ENCODE data around the gene HMGCS1. TPM values are rescaled to one million over a fixed set of nuclear protein-coding genes. Genes with fewer than 3 reads are reported as not detected.
A peak's percentile ranks its signal among the peaks of the same experiment; 100 is the strongest.
"Not testable (repeated sequence)": the region's sequence is repeated elsewhere in the genome, so short reads cannot be mapped to it uniquely, and the experiment has no call there.

HMGCS1 gene
- total RNA-seq, 4 donors from 2014 or later = 92.4 to 160 (median 119) TPM

- Histone ChIP-seq H3K36me3 (no peaks in the 10 kb centered on the region), H3K4me3 (peak overlapping the region; percentile 83), H3K4me1 (peaks cover 43% of the 10 kb centered on the region), H3K27ac (peak overlapping the region; percentile 51), H3K9me3 (no peaks in the 10 kb centered on the region), H3K27me3 (no peaks in the 10 kb centered on the region)
- TF ChIP-seq POLR2A (IDR thresholded peaks at IDR 0.05) (no peak), EP300 (IDR thresholded peaks at IDR 0.05) (no peak), POLR2AphosphoS5 (IDR thresholded peaks at IDR 0.05) (no peak)
- TF ChIP-seq, protein P1, sequence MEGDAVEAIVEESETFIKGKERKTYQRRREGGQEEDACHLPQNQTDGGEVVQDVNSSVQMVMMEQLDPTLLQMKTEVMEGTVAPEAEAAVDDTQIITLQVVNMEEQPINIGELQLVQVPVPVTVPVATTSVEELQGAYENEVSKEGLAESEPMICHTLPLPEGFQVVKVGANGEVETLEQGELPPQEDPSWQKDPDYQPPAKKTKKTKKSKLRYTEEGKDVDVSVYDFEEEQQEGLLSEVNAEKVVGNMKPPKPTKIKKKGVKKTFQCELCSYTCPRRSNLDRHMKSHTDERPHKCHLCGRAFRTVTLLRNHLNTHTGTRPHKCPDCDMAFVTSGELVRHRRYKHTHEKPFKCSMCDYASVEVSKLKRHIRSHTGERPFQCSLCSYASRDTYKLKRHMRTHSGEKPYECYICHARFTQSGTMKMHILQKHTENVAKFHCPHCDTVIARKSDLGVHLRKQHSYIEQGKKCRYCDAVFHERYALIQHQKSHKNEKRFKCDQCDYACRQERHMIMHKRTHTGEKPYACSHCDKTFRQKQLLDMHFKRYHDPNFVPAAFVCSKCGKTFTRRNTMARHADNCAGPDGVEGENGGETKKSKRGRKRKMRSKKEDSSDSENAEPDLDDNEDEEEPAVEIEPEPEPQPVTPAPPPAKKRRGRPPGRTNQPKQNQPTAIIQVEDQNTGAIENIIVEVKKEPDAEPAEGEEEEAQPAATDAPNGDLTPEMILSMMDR (IDR thresholded peaks at IDR 0.05) = no peak
- DNase-seq (ENCODE audit: low spot score in 2 of 2) = no peak
- WGBS = 50% methylated on average over 8 of the region's 8 CpGs
Observed at GRCh38 chr5:43313854-43314457, 744 bp upstream of the HMGCS1 start.

- no peak for DNase-seq (ENCODE audit: low spot score in 2 of 2)
- 5% methylated on average over 9 of the region's 9 CpGs for WGBS
- peak overlapping the region; percentile 94 for H3K27ac ChIP-seq
- H3K4me3 ChIP-seq = peak overlapping the region; percentile 83
- peaks cover 46% of the 10 kb centered on the region for H3K4me1 ChIP-seq
- no peak for TF ChIP-seq POLR2A (IDR thresholded peaks at IDR 0.05)
- no peak for TF ChIP-seq EP300 (IDR thresholded peaks at IDR 0.05)
- TF ChIP-seq, protein P1 (IDR thresholded peaks at IDR 0.05) = no peak
- no peaks in the 10 kb centered on the region for H3K9me3 ChIP-seq
- no peaks in the 10 kb centered on the region for H3K27me3 ChIP-seq
- H3K36me3 ChIP-seq = no peaks in the 10 kb centered on the region
Observed at GRCh38 chr5:43312699-43313034, 545 bp downstream of the HMGCS1 start.

DNA sequence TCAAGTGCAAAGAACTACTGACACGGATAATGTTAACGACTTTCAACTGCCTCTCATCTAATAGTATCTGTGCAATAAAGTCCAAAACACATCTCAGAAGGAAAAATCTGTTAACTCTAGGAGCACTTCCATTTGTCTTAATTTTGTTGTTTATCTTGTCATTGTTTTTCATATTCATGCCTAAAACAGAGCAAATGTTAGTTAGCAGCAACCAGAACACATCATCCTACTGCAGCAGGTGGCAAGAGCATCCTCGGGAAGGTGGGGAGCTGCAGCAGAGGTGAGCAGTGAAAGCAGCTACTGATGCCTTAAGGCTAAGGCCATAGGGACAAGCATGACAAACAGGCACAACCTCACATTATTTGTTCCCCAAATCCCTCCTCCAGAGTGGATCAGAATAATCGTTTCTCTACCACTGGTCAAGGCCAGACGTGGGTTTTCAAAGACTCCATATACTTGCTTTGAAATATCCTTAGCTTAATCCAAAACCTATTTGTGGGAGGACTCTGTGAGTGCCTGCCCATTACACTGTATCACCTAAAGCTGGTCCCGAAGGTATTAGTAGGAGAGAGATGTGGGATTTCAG is 1.0 kb downstream of the HMGCS1 start:
- Histone ChIP-seq H3K36me3 (no peaks in the 10 kb centered on the region), H3K4me3 (peak overlapping the region; percentile 83), H3K9me3 (no peaks in the 10 kb centered on the region), H3K27ac (peak overlapping the region; percentile 94), H3K27me3 (no peaks in the 10 kb centered on the region), H3K4me1 (peaks cover 46% of the 10 kb centered on the region)
- DNase-seq (ENCODE audit: low spot score in 2 of 2) = no peak
- TF ChIP-seq POLR2AphosphoS5 (IDR thresholded peaks at IDR 0.05) (no peak), POLR2A (IDR thresholded peaks at IDR 0.05) (no peak), EP300 (IDR thresholded peaks at IDR 0.05) (no peak)
- TF ChIP-seq, protein P1 (IDR thresholded peaks at IDR 0.05) = no peak
- 31% methylated on average over 6 of the region's 6 CpGs for WGBS

DNA sequence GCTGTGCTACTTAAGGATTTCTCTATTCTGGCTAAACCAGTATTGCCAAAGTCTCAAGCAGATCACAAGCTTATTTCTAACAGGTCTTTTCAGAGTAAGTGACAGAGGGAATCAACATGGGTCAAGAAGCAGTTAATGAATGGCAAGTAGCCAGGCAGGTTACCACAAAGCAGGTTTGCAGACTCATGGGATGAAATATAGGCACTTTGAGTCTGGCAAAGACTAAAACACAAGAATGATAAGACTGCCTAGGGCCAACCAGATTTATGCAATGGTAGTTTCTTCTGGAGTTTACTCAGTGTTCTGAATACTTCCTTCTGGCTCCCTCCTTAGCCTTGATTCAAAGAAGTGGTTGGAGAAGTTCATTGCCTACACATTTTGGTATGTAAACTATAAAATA is 3.6 kb downstream of the HMGCS1 start:
- no peaks in the 10 kb centered on the region for H3K36me3 ChIP-seq
- H3K27ac ChIP-seq = no peak overlapping the region
- peaks cover 44% of the 10 kb centered on the region for H3K4me1 ChIP-seq
- no peak for DNase-seq (ENCODE audit: low spot score in 2 of 2)
- H3K27me3 ChIP-seq = no peaks in the 10 kb centered on the region
- no peaks in the 10 kb centered on the region for H3K9me3 ChIP-seq
- H3K4me3 ChIP-seq = no peak overlapping the region
- TF ChIP-seq POLR2A (IDR thresholded peaks at IDR 0.05) = no peak
- TF ChIP-seq EP300 (IDR thresholded peaks at IDR 0.05) = no peak
- no peak for TF ChIP-seq POLR2AphosphoS5 (IDR thresholded peaks at IDR 0.05)
- TF ChIP-seq, protein P1 (IDR thresholded peaks at IDR 0.05) = no peak

- DNase-seq (ENCODE audit: low spot score in 2 of 2) = no peak
- Histone ChIP-seq H3K9me3 (no peaks in the 10 kb centered on the region), H3K36me3 (no peaks in the 10 kb centered on the region), H3K27ac (no peak overlapping the region), H3K4me3 (no peak overlapping the region), H3K4me1 (peaks cover 47% of the 10 kb centered on the region), H3K27me3 (no peaks in the 10 kb centered on the region)
- TF ChIP-seq POLR2AphosphoS5 (IDR thresholded peaks at IDR 0.05) (no peak), EP300 (IDR thresholded peaks at IDR 0.05) (no peak), POLR2A (IDR thresholded peaks at IDR 0.05) (no peak)
- TF ChIP-seq, protein P1 (IDR thresholded peaks at IDR 0.05) = no peak
- 68% methylated on average over 3 of the region's 3 CpGs for WGBS
Observed at GRCh38 chr5:43309122-43309521, 4.1 kb downstream of the HMGCS1 start.

DNA sequence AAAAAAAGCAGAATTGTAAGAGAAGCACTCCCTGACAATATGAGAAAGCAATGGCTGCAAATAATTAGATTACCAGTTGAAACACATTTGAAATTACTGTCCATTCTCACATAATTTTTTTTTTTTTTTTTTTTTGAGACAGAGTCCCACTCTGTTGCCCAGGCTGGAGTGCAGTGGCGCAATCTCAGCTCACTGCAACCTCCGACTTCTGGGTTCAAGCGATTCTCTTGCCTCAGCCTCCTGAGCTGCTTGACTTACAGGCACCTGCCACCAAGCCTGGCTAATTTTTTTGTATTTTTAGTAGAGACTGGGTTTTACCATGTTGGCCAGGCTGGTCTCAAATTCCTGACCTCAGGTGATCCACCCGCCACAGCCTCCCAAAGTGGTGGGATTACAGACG is 6.3 kb downstream of the HMGCS1 start:
- H3K27ac ChIP-seq; H3K27me3 ChIP-seq; H3K9me3 ChIP-seq; H3K36me3 ChIP-seq; DNase-seq (ENCODE audit: low spot score in 2 of 2); H3K4me3 ChIP-seq: not testable (repeated sequence)
- WGBS = 81% methylated on average over 5 of the region's 5 CpGs
- peaks cover 47% of the 10 kb centered on the region for H3K4me1 ChIP-seq
